Karpas-422 (cell line): Measurements from ENCODE around the gene MTNR1A. TPM values are rescaled to one million over a fixed set of nuclear protein-coding genes. Genes with fewer than 3 reads are reported as not detected.

Experiments used
- DNase-seq: peaks from one replicate; pipeline ENCODE4 v3.0.0-alpha.2; 2015
- H2AFZ ChIP-seq: fragments of 200-600 bp; sonication (generic); 2 replicates; pipeline ENCODE4 v1.6.1; 2014; ENCODE audit warnings: antibody characterized with exemption, low read length, mixed read lengths
- H3K27ac ChIP-seq: fragments of 200-600 bp; sonication (generic); 2 replicates; pipeline ENCODE4 v1.5.1; 2014; ENCODE audit warnings: mild to moderate bottlenecking, low read length, moderate library complexity
- H3K27me3 ChIP-seq: fragments of 200-600 bp; sonication (generic); 2 replicates; pipeline ENCODE4 v1.6.1; 2014; ENCODE audit warnings: low read length, mixed read lengths
- H3K36me3 ChIP-seq: fragments of 200-600 bp; sonication (generic); 2 replicates; pipeline ENCODE4 v1.6.1; 2014; ENCODE audit warnings: low read length, mixed read lengths; ENCODE audit not compliant: insufficient read depth
- H3K4me1 ChIP-seq: fragments of 200-600 bp; sonication (generic); 2 replicates; pipeline ENCODE4 v1.6.1; 2014; ENCODE audit warnings: mild to moderate bottlenecking, low read length, mixed read lengths
- H3K4me2 ChIP-seq: fragments of 200-600 bp; sonication (generic); 2 replicates; pipeline ENCODE4 v1.6.1; 2014; ENCODE audit warnings: low read length, low read depth, mild to moderate bottlenecking; ENCODE audit not compliant: poor library complexity, severe bottlenecking
- H3K4me3 ChIP-seq: fragments of 200-600 bp; sonication (generic); 2 replicates; pipeline ENCODE4 v1.5.1; 2014; ENCODE audit warnings: mild to moderate bottlenecking, antibody characterized with exemption, low read length, mixed read lengths
- H3K79me2 ChIP-seq: fragments of 200-600 bp; sonication (generic); 2 replicates; pipeline ENCODE4 v1.6.1; 2014; ENCODE audit warnings: mild to moderate bottlenecking, low read length, mixed read lengths
- H3K9ac ChIP-seq: fragments of 200-600 bp; sonication (generic); 2 replicates; pipeline ENCODE4 v1.6.0; 2014; ENCODE audit warnings: low read length
- H3K9me2 ChIP-seq: fragments of 200-600 bp; sonication (generic), shearing (Covaris generic); replicated peaks from 2 replicates; pipeline ENCODE4 v1.6.0; 2014; ENCODE audit warnings: mild to moderate bottlenecking, low read length, moderate library complexity; ENCODE audit not compliant: insufficient read depth
- H3K9me3 ChIP-seq: fragments of 300-700, 200-600 bp; sonication (generic); 2 replicates; pipeline ENCODE4 v1.6.1; 2014; ENCODE audit warnings: low read length, mixed read lengths
- H4K20me1 ChIP-seq: fragments of 200-600 bp; sonication (generic); 2 replicates; pipeline ENCODE4 v1.6.1; 2014; ENCODE audit warnings: mild to moderate bottlenecking, antibody characterized with exemption, low read length, low read depth; ENCODE audit not compliant: insufficient read depth
- total RNA-seq: library from RNA; depleted of rRNA; stranded (reverse); fragments of >200 nt; shearing (Covaris generic); gene quantifications from 2 replicates; pipeline ENCODE4 v1.2.3, GENCODE V29; 2014; ENCODE audit warnings: low replicate concordance

The MTNR1A gene
- total RNA-seq, 1 experiment from 2014 or later: not detected

- no peaks in the 10 kb centered on the region for H3K9me3 ChIP-seq
- no peak overlapping the region for H3K4me2 ChIP-seq
- H3K9ac ChIP-seq: no peak overlapping the region
- no peaks in the 10 kb centered on the region for H3K27me3 ChIP-seq
- H3K4me1 ChIP-seq: no peaks in the 10 kb centered on the region
- DNase-seq: no peak
- H3K79me2 ChIP-seq: no peaks in the 10 kb centered on the region
- no peak overlapping the region for H3K4me3 ChIP-seq
- no peaks in the 10 kb centered on the region for H3K36me3 ChIP-seq
- no peaks in the 10 kb centered on the region for H3K9me2 ChIP-seq
- H4K20me1 ChIP-seq: no peaks in the 10 kb centered on the region
- no peak overlapping the region for H2AFZ ChIP-seq
- H3K27ac ChIP-seq: no peak overlapping the region
Observed at GRCh38 chr4:186557061-186557460, 1.7 kb upstream of the MTNR1A start.

GRCh38 chr4:186554539-186554913 is 841 bp downstream of the MTNR1A start:
- Histone ChIP-seq H3K9me2 (no peaks in the 10 kb centered on the region), H3K79me2 (no peaks in the 10 kb centered on the region), H3K36me3 (no peaks in the 10 kb centered on the region), H3K27ac (no peak overlapping the region), H3K27me3 (no peaks in the 10 kb centered on the region), H4K20me1 (no peaks in the 10 kb centered on the region), H3K4me1 (no peaks in the 10 kb centered on the region), H3K9me3 (no peaks in the 10 kb centered on the region), H3K4me3 (no peak overlapping the region), H3K4me2 (no peak overlapping the region), H3K9ac (no peak overlapping the region), H2AFZ (no peak overlapping the region)
- DNase-seq: no peak

GRCh38 chr4:186553717-186554116 is 1.6 kb downstream of the MTNR1A start:
- no peaks in the 10 kb centered on the region for H3K9me2 ChIP-seq

DNA sequence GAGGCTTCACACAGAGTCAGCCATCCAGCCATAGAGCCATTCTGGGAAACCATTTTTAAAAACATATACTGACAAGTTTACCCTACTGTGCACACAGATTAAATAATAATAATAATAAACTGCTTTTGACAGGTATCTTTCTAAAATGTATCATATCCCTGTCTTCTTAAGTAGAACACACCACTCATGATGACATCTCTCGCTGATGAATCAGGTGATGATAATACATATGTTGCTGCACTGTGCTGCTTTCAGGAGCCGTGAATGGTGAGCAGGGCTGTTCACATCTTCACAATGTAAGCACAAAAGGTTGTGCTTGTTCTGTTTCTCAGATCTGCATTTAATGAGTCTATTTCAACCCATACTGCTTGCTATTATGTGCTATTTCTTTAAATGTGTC is 3.5 kb downstream of the MTNR1A start:
- Histone ChIP-seq H3K27me3 (no peaks in the 10 kb centered on the region), H4K20me1 (no peaks in the 10 kb centered on the region), H3K36me3 (no peaks in the 10 kb centered on the region), H3K4me1 (no peaks in the 10 kb centered on the region), H3K9ac (no peak overlapping the region), H3K4me2 (no peak overlapping the region), H3K27ac (no peak overlapping the region), H3K79me2 (no peaks in the 10 kb centered on the region), H3K9me3 (no peaks in the 10 kb centered on the region), H3K4me3 (no peak overlapping the region), H3K9me2 (no peaks in the 10 kb centered on the region), H2AFZ (no peak overlapping the region)
- no peak for DNase-seq

More at GRCh38 chr4:186553717-186554116, 1.6 kb downstream of the MTNR1A start:
- H3K4me2 ChIP-seq: no peak overlapping the region
- no peaks in the 10 kb centered on the region for H3K79me2 ChIP-seq
- no peaks in the 10 kb centered on the region for H4K20me1 ChIP-seq
- H3K9me3 ChIP-seq: no peaks in the 10 kb centered on the region
- H3K4me3 ChIP-seq: no peak overlapping the region
- H3K27me3 ChIP-seq: no peaks in the 10 kb centered on the region
- no peak overlapping the region for H3K9ac ChIP-seq
- H3K4me1 ChIP-seq: no peaks in the 10 kb centered on the region
- no peak overlapping the region for H2AFZ ChIP-seq
- no peak overlapping the region for H3K27ac ChIP-seq
- H3K36me3 ChIP-seq: no peaks in the 10 kb centered on the region
- no peak for DNase-seq

- Histone ChIP-seq H3K4me1 (no peaks in the 10 kb centered on the region), H2AFZ (no peak overlapping the region), H3K27me3 (no peaks in the 10 kb centered on the region), H3K79me2 (no peaks in the 10 kb centered on the region), H3K9me2 (no peaks in the 10 kb centered on the region), H3K9me3 (no peaks in the 10 kb centered on the region), H3K27ac (no peak overlapping the region), H3K4me2 (no peak overlapping the region), H3K4me3 (no peak overlapping the region), H3K36me3 (no peaks in the 10 kb centered on the region), H4K20me1 (no peaks in the 10 kb centered on the region), H3K9ac (no peak overlapping the region)
- DNase-seq: no peak
Observed at GRCh38 chr4:186545436-186545835, 9.9 kb downstream of the MTNR1A start.

- H3K9me2 ChIP-seq: no peaks in the 10 kb centered on the region
- no peaks in the 10 kb centered on the region for H4K20me1 ChIP-seq
- no peaks in the 10 kb centered on the region for H3K79me2 ChIP-seq
- no peaks in the 10 kb centered on the region for H3K27me3 ChIP-seq
- H3K4me3 ChIP-seq: no peak overlapping the region
- H3K36me3 ChIP-seq: no peaks in the 10 kb centered on the region
- no peak for DNase-seq
- no peaks in the 10 kb centered on the region for H3K9me3 ChIP-seq
- H3K27ac ChIP-seq: no peak overlapping the region
- H3K4me2 ChIP-seq: no peak overlapping the region
- no peaks in the 10 kb centered on the region for H3K4me1 ChIP-seq
- H2AFZ ChIP-seq: no peak overlapping the region
- H3K9ac ChIP-seq: no peak overlapping the region
Observed at GRCh38 chr4:186543206-186543605, 12.2 kb downstream of the MTNR1A start.

GRCh38 chr4:186541801-186542200 is 13.6 kb downstream of the MTNR1A start:
- Histone ChIP-seq H3K4me3 (no peak overlapping the region), H3K4me1 (no peaks in the 10 kb centered on the region), H3K4me2 (no peak overlapping the region), H3K27me3 (no peaks in the 10 kb centered on the region), H3K9ac (no peak overlapping the region), H3K36me3 (no peaks in the 10 kb centered on the region), H3K9me2 (no peaks in the 10 kb centered on the region), H3K27ac (no peak overlapping the region), H4K20me1 (no peaks in the 10 kb centered on the region), H2AFZ (no peak overlapping the region), H3K9me3 (no peaks in the 10 kb centered on the region), H3K79me2 (no peaks in the 10 kb centered on the region)
- no peak for DNase-seq

DNA sequence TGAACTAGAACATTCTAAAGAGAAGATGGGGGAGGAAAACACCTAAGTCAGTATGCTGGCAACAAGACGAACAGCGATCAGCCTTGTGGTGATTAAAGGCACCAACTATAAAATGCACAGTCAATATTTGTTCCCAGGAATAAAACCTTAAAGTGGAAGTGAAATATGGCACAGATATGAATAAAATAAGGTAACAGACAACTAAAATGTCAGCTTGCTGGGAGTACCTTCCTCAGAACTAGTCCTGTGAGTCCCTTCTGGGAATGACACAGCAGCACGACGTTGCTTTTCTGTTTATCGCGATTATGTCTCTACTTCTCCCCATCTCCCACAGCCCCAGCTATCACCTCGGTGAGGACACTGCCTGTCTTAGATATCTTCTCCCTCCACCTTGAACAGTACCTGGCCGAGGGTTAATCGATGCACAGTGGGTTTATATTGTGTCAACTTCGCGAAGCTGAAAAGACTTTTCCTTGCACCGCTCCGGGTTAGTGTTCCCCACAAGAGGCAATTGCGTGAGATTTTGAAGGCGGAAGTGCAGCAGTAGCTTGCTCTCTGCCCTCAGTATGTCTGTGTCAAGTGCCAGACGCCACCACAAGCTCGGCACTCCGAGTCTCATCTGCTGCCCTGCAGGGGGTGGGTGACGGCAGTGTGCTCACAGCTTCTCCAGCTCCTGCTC is 17.4 kb downstream of the MTNR1A start:
- Histone ChIP-seq H3K27ac (no peak overlapping the region), H3K4me1 (no peaks in the 10 kb centered on the region), H3K4me2 (no peak overlapping the region), H3K9ac (no peak overlapping the region), H3K4me3 (no peak overlapping the region), H4K20me1 (no peaks in the 10 kb centered on the region), H2AFZ (no peak overlapping the region), H3K9me2 (no peaks in the 10 kb centered on the region), H3K27me3 (no peaks in the 10 kb centered on the region), H3K36me3 (no peaks in the 10 kb centered on the region), H3K79me2 (no peaks in the 10 kb centered on the region), H3K9me3 (no peaks in the 10 kb centered on the region)
- no peak for DNase-seq
